Esophagus muscularis mucosa (tissue), 4 donors: ENCODE measurements around the gene TEX35.

Experiments
- CTCF ChIP-seq, 3 experiments: fragments of 200-600 bp in 2 of 3; fragments of 450-650 bp in 1 of 3; sonication (generic) in 2 of 3; IDR thresholded peaks; one replicate each; pipeline ENCODE4 v1.5.1; 2017 to 2019; ENCODE audit warnings: antibody characterized with exemption in 3 of 3, mild to moderate bottlenecking in 2 of 3, moderate library complexity in 1 of 3
- EP300 ChIP-seq: sonication (generic); formaldehyde crosslinking; IDR thresholded peaks from one replicate; pipeline ENCODE4 v1.6.1; 2017; ENCODE audit warnings: antibody characterized with exemption
- POLR2AphosphoS5 ChIP-seq, 2 donors: sonication (generic); formaldehyde crosslinking; IDR thresholded peaks; one replicate each; pipeline ENCODE4 v1.6.1; 2017; ENCODE audit warnings: antibody characterized with exemption in 2 of 2

- TF ChIP-seq EP300 (no peak), POLR2AphosphoS5 (IDR thresholded peaks at IDR 0.05) (no peak), CTCF (IDR thresholded peaks at IDR 0.05) (no peak)
Observed at GRCh38 chr1:178560871-178561376, 48.0 kb downstream of the TEX35 start.
